Measurements from ENCODE around the gene LRCH1. TPM values are rescaled to one million over a fixed set of nuclear protein-coding genes. Genes with fewer than 3 reads are reported as not detected.

LRCH1 gene
- total RNA-seq, 1 donor from 2014 or later, result 29.6 TPM

GRCh38 chr13:46797501-46798237 is 244.7 kb downstream of the LRCH1 start:
- DNase-seq (ENCODE audit: low spot score in 2 of 2, unreplicated experiment in 2 of 2), result no peak
- Mint-ChIP-seq H3K36me3 (peaks cover 1% of the 10 kb centered on the region), H3K4me1 (peaks cover 25% of the 10 kb centered on the region), H3K27ac (peak overlapping the region; percentile 95), H3K9me3 (no peaks in the 10 kb centered on the region), H3K27me3 (ENCODE audit: low read depth) (no peaks in the 10 kb centered on the region), H3K4me3 (peak overlapping the region; percentile 87)
- TF ChIP-seq, protein P1, sequence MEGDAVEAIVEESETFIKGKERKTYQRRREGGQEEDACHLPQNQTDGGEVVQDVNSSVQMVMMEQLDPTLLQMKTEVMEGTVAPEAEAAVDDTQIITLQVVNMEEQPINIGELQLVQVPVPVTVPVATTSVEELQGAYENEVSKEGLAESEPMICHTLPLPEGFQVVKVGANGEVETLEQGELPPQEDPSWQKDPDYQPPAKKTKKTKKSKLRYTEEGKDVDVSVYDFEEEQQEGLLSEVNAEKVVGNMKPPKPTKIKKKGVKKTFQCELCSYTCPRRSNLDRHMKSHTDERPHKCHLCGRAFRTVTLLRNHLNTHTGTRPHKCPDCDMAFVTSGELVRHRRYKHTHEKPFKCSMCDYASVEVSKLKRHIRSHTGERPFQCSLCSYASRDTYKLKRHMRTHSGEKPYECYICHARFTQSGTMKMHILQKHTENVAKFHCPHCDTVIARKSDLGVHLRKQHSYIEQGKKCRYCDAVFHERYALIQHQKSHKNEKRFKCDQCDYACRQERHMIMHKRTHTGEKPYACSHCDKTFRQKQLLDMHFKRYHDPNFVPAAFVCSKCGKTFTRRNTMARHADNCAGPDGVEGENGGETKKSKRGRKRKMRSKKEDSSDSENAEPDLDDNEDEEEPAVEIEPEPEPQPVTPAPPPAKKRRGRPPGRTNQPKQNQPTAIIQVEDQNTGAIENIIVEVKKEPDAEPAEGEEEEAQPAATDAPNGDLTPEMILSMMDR (IDR thresholded peaks at IDR 0.05; ENCODE audit: unreplicated experiment), result no peak

DNA sequence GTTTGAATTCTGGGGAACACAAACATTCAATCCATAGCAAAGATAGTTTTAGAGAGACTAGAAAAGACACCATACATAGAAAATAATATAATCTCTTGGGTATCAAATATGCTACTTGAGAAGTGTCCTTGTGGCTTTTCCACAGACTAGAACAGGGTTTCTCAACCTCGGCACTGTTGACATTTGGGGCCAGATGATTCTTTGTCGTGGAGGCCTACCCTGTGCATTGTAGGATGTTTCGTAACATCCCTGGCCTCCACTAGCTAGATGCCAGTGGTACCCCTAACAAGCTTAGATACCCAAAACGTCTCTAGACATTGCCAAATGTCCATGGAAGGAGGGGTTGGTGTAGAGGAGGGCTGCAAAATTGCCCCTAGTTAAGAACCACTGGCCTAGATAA is 246.2 kb downstream of the LRCH1 start:
- H3K27ac Mint-ChIP-seq, result no peak overlapping the region
- no peak overlapping the region for H3K4me3 Mint-ChIP-seq
- TF ChIP-seq, protein P1 (IDR thresholded peaks at IDR 0.05; ENCODE audit: unreplicated experiment), result no peak
- H3K9me3 Mint-ChIP-seq, result no peaks in the 10 kb centered on the region
- H3K27me3 Mint-ChIP-seq (ENCODE audit: low read depth), result no peaks in the 10 kb centered on the region
- H3K4me1 Mint-ChIP-seq, result peaks cover 22% of the 10 kb centered on the region
- H3K36me3 Mint-ChIP-seq, result peaks cover 1% of the 10 kb centered on the region
- DNase-seq (ENCODE audit: low spot score in 2 of 2, unreplicated experiment in 2 of 2), result no peak

GRCh38 chr13:46801858-46802257 is 248.9 kb downstream of the LRCH1 start:
- Mint-ChIP-seq H3K27me3 (ENCODE audit: low read depth) (no peaks in the 10 kb centered on the region), H3K27ac (no peak overlapping the region), H3K4me3 (no peak overlapping the region), H3K9me3 (no peaks in the 10 kb centered on the region), H3K4me1 (peaks cover 10% of the 10 kb centered on the region), H3K36me3 (no peaks in the 10 kb centered on the region)
- TF ChIP-seq, protein P1 (IDR thresholded peaks at IDR 0.05; ENCODE audit: unreplicated experiment), result no peak
- no peak for DNase-seq (ENCODE audit: low spot score in 2 of 2, unreplicated experiment in 2 of 2)

Other genes starting within 250 kb of the LRCH1 start
- gene RUBCNL, start 165.9 kb upstream of the LRCH1 start, total RNA-seq, result 2.4 to 3.2 TPM (median 2.8 TPM) in 3 replicates
- gene ESD, start 244.0 kb downstream of the LRCH1 start, total RNA-seq, result 109 to 114 TPM (median 110 TPM) in 3 replicates